ENCODE results near the gene OTUD5.
A peak's percentile ranks its signal among the peaks of the same experiment; 100 is the strongest.
"Not testable (repeated sequence)": the region's sequence is repeated elsewhere in the genome, so short reads cannot be mapped to it uniquely, and the experiment has no call there.

Gene OTUD5, protein sequence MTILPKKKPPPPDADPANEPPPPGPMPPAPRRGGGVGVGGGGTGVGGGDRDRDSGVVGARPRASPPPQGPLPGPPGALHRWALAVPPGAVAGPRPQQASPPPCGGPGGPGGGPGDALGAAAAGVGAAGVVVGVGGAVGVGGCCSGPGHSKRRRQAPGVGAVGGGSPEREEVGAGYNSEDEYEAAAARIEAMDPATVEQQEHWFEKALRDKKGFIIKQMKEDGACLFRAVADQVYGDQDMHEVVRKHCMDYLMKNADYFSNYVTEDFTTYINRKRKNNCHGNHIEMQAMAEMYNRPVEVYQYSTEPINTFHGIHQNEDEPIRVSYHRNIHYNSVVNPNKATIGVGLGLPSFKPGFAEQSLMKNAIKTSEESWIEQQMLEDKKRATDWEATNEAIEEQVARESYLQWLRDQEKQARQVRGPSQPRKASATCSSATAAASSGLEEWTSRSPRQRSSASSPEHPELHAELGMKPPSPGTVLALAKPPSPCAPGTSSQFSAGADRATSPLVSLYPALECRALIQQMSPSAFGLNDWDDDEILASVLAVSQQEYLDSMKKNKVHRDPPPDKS

DNA sequence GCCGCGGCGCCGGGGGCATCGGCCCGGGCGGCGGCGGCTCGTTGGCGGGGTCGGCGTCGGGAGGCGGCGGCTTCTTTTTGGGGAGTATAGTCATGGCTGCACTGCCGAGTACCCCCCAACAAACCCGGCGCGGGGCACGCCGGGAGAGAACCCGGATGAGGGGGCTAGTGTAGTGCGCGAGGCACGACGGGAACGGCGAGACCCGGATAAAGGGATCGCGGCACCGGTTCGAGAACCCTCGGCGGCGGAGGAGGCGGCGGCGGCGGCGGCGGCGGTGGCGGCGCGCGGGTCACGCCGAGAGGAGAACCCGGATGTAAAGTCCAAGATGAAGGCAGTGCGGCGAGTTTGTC, at the start of gene OTUD5:
TSS of gene OTUD5 (minus strand) at position 131 of the 350 bp plus-strand sequence. CDS start at position 94, 37 bp downstream.
- DNase-seq: peak; percentile 85

DNA sequence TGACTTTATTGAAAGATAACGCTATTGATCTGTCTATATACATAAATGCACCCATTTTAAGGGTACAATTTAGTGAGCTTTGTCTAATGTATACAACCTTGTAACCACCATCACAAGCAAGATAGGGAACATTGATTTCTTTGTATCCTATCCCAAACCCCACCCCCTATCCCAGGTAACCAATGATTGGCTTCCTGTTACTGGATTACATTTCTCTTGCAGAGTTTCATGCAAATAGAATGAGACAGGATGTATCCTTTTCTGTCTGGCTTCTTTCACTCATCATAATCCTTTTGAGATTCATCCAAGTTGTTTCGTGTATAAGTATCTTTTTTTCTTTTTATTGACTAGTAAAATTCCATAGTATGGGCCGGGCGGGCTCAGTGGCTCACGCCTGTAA, 46.3 kb upstream of the OTUD5 start:
- no peak for DNase-seq

DNA sequence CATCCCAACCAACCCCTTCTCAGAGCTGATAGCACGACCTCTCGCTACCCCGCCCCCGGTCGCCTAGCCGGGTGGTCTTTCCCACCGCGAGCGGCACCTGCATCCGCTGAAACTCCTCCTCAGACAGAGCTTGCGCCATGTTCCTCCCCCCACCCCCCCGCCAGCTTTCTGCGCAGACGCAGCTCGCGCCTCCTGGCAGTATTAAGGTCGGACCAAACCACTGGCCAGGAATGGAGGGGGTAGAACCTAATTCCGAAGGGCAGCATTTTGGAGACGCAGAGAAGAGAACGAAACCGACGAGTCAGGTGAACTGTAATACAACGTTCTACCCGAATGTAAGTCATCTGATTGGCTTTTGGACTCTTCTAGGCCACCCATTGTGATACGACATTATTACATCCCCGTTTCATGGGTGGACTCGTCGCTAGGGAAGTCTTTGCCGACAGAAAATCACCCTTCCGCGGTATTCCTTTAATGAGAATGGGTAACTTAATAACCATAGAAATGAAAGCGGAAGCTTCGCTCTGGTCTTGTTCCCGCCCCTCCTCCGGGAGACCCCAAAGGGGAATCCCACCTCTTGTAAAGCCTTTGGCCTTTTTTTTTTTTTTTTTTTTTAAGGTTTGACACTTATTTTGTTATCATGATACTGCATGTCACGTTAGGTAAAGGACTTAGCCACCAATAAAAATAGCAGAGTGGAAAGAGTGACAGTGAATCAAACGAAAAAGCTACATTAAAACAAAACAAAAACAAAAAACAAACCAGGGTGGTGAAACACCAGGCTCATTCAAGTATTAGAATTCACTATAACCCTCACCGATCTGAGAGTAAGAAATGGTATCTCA, 44.9 kb upstream of the OTUD5 start, which contains the start of gene GRIPAP1:
TSS of gene GRIPAP1 (minus strand) at position 174 of the 845 bp plus-strand sequence. CDS start at position 139, 35 bp downstream.
- DNase-seq: peak; percentile 92

DNA sequence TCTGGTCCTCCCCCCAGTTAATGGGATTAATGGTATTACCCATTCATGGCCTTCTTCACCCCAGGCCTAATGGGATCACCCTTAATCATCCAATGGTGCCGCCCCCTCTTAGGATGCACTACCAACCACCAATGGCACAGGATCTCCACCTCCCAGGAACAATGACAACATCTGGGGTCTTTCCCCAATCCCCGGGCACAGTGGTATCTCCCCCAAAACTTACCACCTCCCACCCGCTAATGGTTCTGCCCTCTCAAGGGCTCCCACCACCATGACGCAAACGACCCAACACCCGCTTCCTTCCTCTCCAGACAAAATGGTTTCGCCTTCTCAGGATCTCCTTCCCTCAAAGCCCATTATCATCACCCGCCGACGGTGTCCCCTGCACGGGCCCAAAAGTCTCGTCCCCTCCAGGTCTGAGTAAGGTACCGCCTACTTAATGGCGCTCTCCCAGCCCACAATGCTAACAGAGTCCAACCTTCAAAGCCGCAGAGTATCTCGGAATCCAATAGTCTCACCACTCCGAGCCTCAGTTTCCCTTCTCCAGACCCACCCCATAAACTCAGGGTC, 44.2 kb upstream of the OTUD5 start:
- DNase-seq: peak; percentile 42

DNA sequence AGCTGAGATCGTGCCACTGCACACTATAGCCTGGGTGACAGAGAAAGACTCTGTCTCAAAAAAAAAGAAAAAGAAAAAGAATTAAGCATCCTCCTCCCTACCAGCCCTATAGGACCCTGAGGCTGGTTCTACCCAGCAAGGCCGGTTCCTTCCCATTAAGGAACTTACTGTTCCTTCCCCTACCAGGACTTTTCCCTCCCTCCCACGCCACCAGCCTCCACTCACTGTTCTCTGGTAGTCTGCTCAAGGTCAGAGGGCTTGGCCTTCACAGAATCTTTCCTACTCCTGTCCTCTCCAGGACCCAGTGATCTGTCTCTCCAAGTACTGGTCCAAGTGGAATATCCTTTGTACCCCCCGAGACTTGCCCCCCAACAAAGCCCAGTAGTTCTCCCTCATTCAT, 43.2 kb upstream of the OTUD5 start:
- DNase-seq: no peak

DNA sequence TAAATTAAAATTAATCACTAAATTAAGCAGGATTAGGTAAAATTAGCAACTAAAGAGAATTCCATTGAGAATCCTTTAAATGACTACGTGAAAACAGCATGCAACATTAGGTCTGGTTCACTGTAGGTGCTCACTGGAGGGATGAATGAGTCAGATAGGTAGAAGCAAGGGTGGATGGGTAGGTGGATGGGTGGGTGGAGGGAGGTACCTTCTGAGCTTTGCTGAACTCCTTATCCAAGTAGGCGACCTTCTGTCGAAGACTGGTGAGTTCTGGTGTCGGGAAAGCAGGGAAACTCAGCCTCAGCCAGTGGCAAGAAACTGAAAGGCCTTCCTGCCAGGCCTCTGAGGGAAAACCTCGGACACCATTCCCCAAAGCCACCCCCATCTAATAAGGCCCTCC, 41.6 kb upstream of the OTUD5 start:
- no peak for DNase-seq

DNA sequence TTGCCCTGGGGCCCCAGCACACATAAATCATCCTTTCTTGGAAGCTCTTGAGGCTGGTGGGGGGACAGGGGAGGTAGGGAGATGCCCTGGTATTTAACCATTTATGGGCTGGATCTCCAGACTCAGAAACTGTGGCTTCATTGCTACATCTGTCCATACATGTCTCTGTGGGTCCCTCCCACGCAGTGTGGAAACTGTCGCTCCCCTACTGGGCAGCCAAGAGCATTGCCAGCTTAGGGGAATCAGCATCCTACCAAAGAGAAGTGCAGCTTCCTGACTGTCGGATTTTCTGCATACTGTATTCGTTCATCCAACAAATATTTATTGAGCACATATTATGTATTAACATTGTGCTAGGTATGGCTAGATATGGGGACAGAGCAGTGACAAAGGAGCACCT, 41.0 kb upstream of the OTUD5 start:
- no peak for DNase-seq

DNA sequence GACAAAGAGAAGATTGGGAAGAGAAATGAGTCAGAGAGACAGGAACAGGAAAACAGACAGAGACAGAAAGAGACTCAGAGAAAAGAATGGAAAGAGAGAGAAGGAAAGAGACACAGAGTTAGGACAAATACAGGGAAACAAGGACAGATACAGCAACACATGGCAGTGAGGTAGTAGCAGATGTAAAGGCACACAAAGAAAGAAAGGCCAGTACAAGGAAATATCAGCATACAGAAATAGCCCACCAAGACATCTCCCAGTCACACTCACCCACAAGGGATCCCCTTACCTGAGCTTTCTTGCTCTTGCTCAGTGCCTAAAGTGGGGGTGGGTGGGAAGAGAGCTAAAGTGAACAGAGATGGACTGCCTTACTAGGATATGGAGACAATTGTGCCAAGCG, 40.5 kb upstream of the OTUD5 start:
- DNase-seq: no peak

DNA sequence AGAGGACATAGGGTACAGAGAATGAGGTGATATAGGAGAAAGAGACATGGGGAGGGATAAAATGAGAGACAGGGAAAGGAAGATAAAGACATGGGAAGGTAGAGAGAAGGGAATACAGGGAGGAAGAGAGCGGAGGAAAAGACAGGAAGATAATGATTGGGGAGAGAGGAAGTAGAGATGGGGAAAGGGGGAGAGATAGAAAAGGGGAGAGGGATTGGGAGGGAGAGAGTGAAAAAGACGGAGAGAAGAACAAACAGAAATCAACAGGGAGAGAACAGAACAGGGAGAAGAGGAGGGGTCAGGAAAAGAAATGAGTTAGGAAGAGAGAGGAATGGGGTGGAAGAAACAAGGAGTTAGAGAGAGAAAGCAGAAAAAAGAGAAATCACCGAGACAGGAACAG, 40.0 kb upstream of the OTUD5 start:
- DNase-seq: no peak

DNA sequence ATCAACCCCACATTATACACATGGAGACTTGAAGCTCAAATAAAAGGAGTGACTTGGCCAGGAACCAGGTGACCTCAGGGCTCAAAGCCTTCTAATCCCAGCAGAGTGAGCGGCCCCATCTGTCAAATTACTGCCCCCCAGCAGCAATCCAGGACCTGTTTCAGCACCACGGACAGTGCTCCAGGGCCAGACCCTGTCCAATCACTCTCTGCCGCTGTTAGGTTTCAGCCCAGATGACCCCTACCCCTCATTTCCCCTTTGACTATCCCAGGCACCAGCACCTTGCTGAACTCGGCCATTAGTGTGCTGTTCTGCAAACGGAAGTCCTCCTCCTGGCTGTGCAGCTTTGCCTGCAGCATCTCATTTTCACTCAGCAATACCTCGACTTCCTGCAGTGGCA, 39.6 kb upstream of the OTUD5 start:
- DNase-seq: no peak

DNA sequence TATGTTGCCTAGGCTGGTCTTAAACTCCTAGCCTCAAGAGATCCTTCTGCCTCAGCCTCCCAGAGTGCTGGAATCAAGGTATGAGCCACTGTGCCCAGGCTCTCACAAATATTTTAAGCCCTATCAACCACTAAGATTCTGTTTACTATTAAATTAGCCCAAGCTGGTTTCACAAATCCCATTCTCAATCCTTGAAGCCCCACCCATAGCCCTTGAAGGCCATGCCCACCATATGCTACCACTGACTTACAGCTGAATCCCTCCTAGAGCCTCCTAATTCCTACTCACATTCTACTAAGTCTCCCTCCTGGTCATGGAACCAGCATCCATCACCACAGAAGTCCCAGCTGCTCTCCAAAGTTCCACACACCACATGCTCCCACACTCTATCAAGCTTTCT, 34.9 kb upstream of the OTUD5 start:
- DNase-seq: no peak

DNA sequence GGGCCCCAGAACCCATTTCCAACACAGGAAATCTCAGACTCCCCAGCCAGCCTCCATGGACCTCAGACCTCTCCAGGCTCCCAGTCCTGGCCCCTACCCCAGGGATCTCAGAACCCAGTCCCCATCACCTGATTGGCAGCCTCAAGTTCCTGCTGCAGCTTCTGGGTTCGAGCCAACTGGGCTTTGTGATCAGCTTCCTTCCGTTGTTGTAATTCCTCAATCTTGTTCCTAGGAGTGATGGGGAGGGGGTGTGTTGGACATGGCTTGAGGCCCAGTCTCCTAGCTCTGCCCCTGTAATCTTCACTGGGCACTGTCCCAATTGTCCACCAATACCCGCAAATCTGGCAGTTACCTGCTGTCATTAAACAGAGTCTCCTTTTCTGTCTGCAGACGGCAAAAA, 32.1 kb upstream of the OTUD5 start:
- DNase-seq: no peak

DNA sequence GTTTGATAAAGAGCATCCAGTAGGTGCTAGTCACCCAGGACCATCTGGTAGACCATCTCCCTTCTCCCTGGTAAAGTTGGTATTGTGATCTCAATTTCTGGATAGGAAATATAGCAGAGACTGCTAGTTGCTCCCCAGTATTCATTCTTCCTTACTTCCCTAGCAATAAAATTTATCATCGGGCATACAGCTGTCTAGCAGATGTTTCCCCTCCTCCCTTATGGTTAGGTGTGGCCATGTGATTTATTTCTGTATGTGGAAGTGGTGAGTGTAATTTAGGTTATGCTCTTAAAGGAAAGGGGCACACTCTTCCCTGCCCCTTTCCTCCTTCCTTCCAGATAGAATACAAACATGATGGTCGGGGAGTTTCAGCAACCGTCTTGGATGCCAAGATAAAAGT, 26.5 kb upstream of the OTUD5 start:
- no peak for DNase-seq

DNA sequence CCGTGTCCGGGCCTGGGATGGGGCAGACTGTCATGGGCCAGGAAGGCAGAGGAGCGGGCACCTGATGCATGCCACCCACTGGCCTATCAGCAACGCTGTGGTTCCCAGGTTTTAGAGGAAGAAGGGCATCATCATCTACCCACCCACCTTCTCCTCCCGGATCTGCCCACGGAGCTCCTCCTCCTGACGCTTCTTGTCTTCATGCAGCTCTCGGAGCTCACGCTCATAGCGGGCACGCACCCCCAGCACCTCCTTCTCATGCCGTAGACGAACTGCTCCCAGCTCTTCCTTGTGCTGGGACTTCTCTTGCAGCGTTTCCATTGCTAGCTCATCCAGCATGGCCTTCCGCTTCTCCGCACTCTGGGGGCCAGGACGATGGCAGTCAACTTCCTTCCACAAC, 25.7 kb upstream of the OTUD5 start:
- no peak for DNase-seq

DNA sequence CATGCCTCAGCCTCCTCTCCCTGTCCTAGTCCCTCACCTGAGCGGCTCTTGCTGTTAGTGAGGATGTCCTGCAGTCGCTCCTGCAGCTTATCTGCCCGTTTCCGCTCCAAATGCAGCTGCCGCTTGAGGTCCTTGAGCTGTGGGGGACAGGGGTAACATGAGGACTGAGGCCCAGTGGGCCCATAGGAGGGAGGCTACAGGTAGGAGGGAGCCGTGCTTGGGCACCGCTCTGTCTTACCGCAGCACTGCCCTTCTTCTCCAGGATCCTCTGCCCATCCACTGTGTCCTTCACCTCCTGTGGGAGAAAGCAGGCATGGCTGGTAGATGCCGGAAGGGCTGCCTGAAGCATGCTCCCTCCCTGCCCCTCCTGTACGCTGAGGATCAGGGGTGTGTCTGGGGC, 23.8 kb upstream of the OTUD5 start:
- DNase-seq: no peak

DNA sequence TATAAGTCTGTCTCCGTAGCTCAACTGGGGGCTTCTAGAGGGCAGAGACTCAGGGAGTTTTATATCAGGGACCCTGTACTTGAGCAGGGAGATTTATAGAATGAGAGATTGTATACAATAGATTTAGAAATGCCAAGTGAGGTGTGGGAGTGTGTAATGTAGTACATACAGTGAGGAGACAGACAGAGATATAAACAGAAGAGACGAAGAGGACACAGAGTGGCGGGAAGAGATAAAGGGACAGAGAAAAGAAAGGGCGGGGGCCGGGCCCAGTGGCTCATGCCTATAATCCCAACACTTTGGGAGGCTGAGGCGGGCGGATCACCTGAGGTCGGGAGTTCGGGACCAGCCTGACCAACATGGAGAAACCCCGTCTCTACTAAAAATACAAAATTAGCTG, 22.9 kb upstream of the OTUD5 start:
- not testable (repeated sequence) for DNase-seq

DNA sequence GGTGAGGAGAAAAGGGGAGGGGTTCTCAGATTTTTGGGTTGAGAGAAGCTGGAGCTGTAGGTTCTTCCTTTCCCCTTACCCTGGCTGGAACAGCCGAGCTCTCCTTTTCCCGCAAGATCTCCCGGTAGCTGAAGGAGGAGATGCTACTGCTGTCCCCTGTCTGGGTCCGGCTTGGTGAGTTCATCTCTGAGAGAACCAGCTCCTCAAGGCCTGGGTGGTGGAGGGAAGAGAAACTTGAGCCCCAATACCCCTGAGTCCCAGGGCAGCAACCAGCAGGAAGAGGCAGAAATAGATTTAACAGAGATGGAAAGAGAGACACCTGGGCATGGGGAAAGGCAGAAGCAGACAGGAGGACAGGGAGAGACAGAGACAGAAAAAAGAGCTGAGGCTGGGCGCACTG, 20.8 kb upstream of the OTUD5 start:
- no peak for DNase-seq

DNA sequence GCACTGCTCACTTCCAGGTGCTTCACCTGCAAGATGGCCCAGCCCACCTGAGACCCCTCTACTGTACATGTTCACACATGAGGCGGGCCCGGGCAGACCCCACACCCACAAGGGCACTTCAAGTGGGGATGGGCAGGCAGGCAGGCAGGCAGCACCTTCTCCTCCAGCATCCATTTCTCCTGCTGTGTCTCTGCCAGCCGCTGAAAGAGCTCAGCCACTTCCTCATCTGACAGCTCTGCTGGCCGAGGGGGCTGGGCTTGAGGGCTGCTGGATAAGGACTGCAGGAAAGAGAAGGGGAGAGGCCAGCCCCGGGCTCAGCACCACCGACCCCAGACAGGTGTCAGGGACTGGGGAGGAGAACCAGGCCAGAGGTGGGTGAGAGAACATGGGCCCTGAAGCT, 18.7 kb upstream of the OTUD5 start:
- DNase-seq: no peak

DNA sequence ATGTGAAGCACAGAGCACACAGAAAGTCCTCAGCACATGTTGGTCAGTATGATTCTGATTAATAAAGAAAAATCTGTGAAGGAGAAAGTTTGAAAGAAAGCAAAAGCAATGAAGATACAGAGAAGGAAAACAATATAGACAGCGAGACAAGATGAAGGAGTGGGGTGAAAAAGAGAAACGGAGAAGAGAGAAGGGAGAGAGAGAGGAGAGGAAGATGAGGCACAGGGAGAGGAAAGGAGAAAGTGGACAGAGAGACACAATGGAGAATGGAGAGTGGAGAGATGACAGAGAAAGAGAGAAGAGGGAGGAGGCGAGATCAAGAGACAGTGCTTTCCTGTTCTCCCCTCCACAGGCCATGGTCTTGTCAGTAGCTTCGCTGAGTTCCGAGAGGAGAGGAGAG, 18.1 kb upstream of the OTUD5 start:
- DNase-seq: no peak

DNA sequence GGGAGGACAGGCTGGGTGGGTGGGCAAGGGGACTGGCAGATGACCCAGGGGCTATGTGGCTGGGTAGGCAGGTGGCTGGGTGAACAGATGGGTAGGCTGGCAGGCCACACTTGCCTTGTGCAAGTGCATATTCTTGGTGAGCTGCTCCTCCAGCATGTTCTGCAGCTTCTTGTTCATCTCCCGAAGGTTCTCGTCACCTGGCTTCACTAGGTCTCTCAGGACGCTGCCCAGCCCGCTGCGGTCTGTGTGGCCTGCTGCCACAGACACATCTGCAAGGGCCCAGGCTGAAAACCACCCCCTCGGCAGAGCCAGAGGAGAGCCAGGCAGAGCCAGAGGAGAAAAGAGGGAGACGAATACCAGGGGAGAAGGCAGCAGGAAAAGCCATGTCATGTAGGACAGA, 17.6 kb upstream of the OTUD5 start:
- no peak for DNase-seq

DNA sequence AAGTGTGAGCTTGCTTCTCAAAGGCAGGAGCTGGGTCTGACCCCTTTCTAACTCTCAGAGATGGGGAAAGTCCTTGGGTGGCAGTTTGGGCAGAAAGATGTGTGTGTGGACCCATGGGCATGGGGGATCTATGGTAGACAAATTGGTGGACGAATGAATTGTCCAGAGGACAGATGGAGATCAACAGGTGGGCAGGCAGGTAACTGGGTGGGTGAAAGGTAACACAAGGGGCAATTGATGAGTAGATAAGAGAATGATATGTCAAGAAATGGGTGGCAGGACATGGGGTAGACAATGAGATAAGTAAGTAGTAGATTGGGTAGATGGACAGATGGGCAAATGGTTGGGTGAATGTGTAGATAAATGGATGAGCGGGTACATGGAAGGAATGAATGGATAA, 17.2 kb upstream of the OTUD5 start:
- DNase-seq: no peak

DNA sequence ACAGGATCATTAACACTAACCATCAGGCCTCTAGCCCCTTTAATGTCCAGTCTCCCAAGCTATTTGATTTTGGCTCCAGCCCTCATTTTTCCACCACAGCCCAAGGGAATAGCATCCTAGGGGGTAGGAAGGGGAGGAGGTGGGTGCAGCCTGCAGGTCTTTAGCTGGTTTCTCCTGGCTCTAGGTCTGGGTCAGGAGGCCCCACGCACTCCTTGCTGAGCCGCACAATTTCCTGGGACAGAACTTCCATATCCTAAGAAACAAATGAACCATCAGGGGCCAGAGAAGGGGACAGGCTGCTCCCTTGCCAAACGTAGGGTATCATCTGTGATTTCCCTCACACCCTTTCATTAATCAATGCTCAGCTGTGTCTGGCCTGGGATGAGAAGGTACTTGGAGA, 16.6 kb upstream of the OTUD5 start:
- no peak for DNase-seq

Data from NCI-H69 (cell line).